GM18520 (cell line): Measurements from ENCODE around the gene KCNJ11.

Experiments
- ATAC-seq: cut with Tn5 transposase; IDR thresholded peaks from one replicate; pipeline ENCODE4 v1.9.1; 2021; ENCODE audit not compliant: unreplicated experiment

KCNJ11 gene

DNA sequence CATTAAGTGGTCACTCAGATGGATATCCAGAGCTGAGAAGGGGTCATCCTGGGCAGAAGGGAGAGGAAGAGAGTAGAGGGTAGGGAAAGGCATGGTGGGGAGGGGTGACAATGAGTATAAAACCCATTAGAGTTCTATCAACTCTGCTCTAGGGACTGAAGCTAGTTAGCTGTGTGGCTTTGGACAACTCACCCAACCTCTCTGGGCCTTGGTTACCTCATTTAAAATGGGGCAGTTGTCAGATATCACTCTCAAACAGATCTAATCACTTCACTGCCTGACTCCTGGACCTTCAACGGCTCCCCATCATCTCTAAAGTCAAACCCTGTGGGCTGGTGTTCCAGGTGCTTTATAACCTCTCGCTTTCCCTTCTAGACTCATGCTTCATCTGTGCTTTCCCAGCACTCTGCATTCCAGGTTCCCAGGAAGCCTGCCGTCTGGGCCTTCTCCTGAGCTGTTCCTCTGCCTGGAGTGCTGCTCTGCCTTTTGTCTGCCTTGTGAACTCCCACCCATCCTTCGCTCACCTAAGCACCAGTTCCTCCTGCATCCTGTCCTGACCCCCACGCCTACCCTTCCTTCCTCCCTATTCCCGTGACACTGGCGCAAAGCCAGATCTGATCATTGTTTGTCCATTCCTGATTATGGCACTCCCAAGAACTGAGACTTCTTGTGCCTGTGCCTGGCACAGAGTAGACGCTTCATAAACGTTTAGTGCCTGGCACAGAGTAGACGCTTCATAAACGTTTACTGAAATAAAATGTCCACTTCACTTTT, 22.3 kb upstream of the KCNJ11 start:
- no peak for ATAC-seq

DNA sequence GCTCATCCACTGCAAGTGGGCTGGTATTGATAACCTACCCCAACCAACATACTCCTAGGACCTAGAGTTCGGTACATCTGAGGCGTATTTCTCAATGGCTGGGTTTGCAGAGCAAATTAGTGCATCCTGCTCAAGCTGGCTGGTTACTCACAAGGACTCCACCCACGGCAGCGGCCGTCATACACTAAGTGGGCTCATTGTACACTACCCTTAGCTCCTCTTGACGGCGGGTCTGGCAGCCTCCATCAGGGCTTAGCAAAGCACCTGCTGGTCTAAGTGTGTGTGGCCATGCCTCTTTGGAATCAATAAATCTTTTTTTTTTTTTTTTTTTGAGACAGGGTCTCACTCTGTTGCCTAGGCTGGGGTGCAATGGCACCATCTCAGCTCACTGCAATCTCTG, 20.2 kb upstream of the KCNJ11 start:
- no peak for ATAC-seq

DNA sequence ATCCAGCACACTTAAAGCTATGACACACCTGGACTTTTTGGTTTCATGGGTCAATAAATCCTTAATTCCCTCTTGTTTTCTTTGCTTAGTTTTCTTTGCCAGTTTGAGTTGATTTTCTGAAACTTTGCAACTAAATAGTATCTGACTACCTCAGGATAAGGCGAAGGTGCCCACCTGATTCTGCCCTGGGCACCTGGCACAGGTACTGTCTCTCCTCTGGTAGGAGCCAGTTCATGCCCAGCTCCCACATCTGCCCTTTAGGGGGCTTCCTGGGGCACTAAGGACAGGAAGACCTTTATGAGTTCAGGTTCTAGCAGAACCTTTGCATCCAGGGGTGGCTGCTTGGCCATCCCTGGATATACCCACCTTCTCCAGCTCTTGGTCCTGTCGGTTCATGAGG, 19.6 kb upstream of the KCNJ11 start:
- no peak for ATAC-seq

DNA sequence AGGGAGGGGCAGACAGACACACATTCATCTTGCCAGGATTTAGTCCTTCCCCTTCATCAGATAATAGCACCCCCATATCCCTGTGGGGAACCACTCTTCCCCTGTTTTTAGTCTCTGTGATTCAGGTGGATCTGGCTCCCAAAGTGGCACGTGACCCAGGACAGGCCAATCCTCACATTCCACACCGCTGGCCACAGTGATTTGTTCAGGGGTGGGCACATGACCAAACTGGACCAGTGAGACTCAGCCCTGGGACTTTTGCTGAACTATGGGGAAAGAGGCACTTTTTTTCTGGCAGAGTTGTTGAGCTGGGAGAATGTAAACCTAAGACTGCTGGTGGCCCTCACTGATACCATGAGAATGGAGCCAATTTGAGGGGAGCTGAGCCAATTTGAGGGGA, 19.1 kb upstream of the KCNJ11 start:
- ATAC-seq, result no peak

DNA sequence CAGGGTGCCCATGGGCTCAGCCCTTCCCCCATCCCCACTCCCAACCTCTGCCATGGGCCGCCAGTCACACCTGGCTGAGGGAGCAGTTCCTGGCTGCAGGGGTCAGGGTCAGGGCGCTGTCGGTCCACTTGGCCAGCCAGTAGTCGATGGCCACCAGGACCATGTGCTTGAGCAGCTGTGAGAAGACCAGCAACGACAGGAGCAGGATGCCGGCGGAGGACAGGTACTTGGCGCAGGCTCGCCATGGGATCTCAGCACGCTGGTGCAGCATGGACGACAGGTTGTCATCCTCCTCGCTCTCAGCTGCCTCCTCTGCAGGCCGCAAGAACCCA, 18.3 kb upstream of the KCNJ11 start:
- ATAC-seq, result no peak

DNA sequence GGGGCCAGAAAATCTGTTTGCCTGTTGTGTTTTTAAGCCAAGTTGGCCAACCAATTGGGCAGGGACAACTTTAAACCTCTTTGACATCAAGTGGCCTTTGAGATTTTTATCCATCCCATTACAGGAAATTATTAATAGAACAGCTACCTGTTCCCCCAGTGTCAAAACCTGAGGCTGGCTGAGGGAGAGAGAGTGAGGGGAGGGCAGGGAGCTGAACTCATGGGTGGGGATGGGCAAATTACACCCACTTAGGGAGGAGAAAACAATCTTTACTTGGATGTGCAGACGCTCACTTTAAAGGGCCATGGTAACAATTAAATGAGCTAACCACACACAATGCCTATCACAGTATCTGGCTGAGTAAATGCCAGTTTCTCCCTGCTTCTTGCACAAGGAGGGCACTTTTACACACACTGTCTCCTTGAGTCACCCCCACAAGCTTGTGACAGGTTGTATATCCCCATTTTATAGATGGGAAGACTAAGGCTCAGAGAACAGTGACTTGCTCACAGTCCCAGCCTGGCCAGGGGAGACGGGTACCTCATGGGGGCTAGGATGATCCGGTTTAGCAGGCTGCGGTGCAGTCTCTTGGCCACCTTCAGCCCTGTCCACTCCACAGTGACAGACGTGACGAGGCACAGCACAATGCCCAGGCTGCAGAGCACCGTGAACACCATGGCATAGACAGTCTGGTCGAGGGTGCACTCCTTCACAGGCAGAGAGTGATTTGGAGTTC, 17.8 kb upstream of the KCNJ11 start:
- no peak for ATAC-seq

DNA sequence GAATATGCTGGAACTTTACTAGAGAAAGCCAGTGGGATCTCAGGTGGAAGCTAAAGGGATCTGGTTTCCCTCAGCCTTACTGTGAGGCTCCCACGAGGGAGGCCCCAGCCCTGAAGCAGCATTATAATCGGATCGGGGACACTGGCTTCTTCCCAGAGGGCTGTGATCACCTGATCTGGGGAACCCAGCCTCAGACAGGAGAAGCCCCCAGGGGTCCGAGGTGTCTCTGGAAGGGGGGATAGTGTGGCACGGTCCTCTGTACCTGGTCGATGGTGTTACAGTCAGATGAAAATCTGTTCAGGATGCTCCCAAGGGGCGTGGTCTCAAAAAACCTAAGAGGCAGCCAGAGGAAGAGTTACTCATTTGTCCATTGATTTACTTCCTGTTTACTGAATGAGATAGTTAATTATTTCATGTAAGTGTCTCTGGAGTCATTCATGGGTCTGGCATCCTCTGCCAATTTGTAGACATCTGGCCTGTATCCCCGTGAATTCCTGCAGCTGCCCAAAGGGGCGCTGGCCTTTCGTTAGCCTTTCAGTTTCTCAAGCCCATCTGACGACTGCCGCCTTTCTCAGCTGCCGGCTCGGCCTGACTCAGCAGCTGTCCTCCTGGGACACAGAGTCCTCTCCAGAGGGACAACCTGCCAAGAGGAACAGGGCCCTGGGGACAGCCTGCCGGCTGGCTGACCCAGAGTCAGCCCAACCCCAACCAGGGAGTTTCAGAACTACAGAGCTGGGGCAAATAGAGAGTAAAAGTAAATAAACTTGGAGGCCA, 17.0 kb upstream of the KCNJ11 start:
- no peak for ATAC-seq

DNA sequence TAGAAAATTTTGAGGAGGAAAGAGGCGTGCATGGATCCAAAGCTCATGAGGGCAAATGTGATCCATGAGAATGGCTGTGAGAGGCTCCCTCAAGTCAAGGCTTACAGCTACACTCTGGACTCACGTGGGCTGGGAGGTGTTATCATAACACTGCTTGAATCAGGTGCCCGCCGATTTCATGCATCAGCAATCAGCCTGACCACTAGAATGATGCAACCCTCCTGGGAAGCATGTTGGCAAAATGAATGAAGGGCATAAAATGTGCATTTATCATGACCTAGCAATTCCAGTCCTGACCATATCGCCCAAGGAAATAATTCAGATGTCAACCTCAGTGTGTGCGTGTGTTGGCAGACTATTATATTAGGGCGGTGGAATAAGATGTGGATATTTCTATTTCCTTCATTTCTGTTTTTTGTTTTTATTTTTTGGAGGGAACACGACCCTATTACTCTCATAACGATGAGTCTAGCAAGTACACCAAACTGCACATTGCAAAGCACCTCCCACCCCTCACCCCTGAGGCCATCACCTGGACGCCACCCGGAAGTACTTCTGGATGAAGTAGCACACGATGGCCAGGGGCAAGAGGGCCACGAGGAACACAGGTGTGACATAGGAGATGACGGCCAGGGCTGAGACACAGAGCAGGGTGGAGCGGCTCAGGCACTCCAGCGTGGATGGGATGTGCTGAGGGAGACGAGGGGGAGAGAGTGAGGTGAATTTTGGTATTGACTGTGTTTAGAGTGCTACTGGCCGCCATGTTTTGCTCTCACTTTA, 15.7 kb upstream of the KCNJ11 start:
- no peak for ATAC-seq

DNA sequence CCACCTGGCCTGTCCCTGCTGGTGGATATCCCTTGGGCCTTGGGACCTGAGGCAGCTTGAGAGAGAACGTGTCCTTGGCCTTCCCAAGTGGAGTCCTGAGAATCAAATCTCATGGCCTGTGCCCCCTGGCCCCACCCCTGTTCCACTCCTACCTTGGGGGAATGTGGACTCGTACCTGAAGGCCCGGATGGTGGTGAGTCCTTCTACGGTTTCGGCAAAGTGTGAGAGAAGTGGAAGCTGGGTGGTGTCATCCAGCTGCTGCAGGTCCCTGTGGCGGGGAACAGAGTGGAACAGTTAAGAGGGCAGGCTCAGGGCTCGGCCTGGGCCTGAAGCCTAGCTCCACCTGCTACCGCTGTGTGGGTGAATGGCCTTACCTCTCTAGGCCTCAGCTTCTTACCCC, 14.0 kb upstream of the KCNJ11 start:
- no peak for ATAC-seq

DNA sequence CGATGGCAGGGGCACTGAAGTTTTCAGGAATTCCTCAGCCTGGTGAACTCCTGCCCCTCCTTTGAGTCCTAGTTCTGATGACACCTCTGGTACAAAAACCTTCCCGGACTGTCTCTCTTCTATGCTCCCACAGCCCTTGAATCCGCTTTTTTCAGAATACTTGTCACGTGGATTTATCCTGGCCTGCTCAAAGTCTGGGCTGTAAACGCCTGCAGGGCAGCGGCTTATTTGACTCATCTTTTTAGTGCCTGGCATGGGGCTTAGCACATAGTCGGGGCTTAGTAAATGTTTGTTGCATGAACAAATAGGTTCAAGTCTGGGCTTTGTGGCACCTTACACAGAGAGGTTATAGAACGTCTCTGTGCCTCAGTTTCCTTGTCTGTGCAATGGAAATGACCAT, 13.4 kb upstream of the KCNJ11 start:
- no peak for ATAC-seq

DNA sequence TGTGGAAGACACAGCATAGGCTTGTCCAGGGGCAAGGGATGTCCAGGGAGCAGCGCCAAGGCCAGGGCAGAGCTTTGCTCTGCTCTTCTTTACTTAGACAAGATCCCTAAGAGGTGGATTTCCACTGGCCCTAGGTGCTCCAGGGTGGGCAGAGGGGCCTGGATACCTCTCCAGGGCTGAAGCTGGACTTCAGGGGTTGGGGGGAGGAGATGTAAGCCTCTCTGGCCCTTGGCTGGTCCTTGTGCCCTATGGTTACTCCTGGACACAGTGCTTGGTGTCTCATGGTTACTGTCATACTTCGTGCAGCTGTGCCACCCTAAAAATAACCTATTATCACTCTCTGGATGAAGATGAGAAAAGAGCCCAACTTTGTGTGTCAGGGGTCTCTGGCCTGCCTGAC, 12.9 kb upstream of the KCNJ11 start:
- no peak for ATAC-seq

DNA sequence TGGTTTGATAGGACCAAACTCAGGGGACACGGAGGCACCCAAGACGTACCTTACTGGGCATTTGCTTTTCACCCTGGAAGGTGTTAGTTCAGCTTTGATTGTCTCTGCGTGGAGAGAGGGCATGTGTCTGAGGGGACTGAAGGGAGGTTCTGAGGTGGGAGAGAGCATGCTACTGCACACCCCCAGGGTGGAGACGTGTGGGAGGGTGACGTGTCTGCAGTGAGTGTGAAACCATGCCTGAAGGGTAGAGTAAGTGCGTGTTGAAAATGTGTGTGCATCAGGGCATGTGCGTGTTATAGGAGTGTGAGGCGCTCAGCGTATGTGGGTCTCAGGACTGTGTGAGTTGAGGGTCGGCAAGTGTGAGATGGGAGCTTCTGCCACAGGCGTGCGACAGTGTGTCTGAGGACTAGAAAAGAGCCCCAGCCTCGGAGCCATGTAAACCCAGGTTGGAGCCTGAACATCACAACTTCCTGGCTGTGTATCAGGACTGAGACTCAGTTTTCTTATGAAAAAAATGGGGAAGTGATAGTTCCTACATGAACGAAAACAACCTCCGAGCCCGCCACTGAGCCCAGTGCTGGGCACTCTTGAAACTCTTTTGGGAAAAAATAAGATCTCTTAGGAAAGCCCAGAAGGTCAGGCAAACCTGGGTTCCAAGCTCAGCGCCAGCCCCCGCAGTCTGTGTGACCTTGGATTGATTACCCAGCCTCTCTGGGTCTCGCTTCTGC, 11.8 kb upstream of the KCNJ11 start:
- peak; percentile 80 for ATAC-seq

DNA sequence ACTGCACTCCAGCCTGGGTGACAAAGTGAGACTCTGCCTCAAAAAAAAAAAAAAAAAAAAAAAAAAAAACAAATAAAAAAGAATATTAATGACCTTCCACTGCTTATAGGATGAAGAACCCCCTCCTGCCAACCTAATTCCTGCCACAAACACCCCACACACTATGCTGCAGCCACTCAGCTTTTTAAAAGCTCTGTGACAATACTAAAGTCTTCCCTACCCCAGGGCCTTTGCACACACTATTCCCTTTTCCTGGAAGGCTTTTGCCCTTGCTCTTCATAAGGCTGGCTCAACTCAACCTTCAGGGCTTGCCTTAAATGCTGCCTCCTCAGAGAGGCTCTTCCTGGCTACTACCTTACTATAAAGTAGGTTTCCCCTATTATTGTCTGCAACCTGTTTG, 10.8 kb upstream of the KCNJ11 start:
- ATAC-seq, result no peak

DNA sequence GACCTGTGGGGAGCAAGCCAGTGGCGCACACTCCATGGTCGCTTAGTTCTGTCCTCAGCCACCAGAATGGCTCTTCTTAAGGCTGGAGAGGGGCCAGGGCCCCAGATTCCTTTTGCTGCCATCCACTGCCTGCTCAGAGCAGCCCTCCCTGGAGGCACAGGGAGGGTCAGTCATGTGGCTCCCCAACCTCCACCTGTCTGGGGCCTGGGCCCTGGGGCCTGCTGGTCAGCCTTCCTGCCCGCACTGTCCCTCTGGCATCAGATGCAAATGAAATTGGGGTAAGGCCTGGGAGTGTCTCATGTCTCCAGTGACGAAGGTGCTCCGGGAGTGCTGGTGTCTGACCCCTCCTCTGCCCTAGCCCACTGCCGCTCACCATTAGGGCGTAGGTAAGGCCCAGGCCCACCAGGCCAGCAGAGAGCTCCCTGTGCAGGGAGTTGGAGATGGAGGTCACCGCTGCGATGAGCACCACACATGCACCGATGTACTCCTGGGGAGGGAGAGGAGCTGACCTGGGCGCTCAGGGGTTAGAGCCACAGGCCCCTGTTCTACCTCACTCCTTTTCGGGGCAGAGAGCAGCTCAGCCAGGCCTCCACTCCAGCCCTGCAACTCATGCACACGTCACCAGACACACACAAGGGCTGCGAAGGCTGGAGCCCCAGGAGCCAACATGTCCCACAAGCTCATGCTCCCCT, 9.0 kb upstream of the KCNJ11 start:
- no peak for ATAC-seq

DNA sequence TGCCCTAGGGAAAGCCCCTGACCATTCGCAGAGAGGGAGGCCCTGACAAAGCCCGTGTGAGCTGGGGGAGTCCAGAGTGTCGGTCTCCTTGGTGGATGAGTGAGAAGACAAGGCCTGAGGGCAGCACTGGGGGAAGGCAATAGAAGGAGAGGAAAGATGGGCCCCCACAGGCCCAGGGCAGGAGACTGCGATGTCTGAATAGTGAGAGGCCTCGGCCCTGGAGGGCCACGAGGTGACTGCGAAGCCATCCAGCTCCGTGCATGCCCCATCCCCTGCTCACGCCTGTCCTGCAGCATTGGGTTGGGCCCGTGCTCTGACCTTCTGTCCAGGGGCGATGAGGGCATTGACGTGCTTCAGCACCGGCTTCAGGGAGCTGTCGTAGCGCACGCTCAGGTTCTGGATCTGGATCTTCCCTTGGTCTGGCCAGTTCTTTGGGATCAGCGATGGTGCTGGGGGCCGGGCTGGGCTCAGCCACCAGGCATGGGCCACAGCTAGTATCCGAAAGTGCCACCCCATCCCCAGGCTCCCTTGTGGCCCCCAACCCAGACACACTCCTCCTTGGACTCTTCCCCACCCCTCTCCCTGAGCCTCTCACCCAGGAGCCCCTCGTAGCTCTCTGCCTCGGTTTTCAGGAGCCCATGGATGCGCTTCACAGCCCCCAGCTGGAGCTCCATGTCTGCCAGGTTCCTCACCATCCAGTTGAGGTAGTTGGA, 8.3 kb upstream of the KCNJ11 start:
- ATAC-seq, result no peak

DNA sequence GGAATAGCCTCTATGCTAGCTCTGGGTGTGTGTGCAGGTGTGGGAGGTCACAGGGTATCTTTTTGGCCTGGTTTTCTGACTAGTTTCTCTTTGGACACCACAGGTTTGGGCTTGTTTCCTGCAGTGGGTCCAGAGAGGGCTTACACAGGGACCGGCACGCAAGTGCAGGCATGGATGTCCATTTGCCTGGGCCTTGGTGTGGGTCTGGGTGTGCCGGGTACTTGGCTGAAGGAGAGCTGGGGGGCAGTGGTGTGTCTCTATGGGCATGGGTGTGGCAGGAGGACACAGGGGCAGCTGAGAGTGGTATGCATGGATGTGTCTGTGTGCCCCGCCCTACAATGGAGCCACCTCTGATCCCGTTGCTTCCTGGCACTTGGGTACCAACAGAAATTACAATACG, 7.5 kb upstream of the KCNJ11 start:
- no peak for ATAC-seq

DNA sequence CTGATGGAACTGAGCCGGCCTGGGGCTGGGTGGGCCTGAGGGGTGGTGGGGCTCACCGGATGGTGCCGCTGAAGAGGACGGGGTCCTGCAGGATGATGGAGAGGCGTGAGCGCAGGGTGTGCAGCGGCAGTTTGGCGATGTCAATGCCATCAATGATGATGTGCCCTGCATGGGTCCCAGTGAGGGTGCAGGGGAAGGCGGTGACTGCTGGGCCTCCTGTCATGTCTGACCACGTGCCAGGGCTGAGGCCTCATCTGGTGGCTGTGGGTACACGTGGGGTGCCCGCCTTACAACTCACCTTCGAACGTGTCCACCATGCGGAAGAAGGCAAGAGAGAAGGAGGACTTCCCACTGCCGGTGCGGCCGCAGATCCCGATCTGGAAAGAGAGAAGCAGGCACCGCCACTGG, 7.1 kb upstream of the KCNJ11 start:
- ATAC-seq, result no peak

DNA sequence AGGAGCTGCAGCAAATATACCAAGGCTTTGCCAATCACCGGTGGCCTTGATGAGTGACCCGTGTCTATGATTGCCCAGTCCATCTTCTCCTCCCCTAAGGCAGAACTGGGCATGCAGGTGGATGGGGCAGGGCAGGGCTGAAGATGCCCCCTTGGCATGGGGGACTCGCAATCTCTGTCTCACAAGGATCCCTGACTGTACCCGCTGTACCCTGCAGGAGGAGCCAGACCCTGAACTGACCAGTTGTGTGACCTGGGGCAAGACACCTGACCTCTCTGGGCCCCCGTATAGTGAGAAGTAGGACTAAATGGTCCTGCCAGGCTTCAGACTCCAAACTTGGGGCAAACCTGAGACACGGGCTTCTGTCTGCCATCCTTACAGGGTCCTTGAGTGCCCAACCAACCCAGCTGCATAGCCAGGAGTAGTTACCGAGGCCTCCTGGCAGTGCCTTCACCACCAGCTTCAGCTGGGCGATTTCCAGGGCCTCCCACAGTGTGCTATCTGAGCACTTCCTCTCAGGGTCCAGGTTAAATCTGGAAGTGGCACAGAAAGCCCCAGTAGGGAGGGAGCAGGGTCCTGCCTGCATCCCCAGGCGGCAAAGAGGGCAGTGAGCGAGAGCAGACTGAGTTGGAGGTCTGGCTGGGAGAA, 6.4 kb upstream of the KCNJ11 start:
- no peak for ATAC-seq

DNA sequence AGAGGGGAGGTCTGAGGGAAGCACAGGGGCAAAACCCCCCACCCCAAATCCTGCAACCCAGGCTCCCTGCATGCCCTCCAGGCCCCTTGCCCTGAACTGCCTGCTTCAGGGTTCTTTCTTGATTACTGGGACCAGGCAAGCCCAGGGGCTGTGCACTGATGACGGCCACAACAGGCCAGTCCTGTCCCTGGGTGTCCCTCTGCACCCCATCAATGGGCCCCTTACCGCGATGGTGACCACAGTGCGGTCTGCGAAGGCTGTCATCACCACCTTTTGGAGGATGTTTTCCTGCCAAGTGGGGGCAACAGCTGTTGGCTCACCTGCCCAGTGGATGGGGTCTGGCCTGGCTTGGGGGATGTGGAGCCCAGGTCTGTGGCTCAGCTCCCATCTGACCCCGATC, 5.0 kb upstream of the KCNJ11 start:
- ATAC-seq, result no peak
